GM12878 (cell line): ENCODE results near the gene UBASH3A. TPM values are rescaled to one million over a fixed set of nuclear protein-coding genes. Genes with fewer than 3 reads are reported as not detected.

Experiments
- ATAC-seq: fragments of 200-7000 bp; cut with Tn5 transposase; 3 replicates; pipeline ENCODE4 v1.9.1; 2020; ENCODE audit warnings: mild to moderate bottlenecking, moderate library complexity
- BruUV-seq: library from RNA; stranded (reverse); fragments of 400-500 nt; replicated peaks from 2 replicates; lab custom pipeline; 2021; lab: Mats Ljungman, UMichigan
- CTCF ChIA-PET: fragments of 300-600 bp; sonication (Branson Sonifier 250); formaldehyde crosslinking; extraction: SDS; loops from one replicate; lab custom pipeline; 2021; ENCODE audit warnings: inconsistent platforms; lab: Yijun Ruan, JAX
- POLR2A ChIA-PET: fragments of 350-600 bp; formaldehyde crosslinking; extraction: SDS; loops from one replicate; lab custom pipeline; 2021; ENCODE audit warnings: inconsistent platforms; lab: Charles Lee
- RAD21 ChIA-PET: fragments of 300-600 bp; sonication (Branson Sonifier 250); formaldehyde crosslinking; loops from one replicate; lab custom pipeline; 2023; ENCODE audit warnings: antibody characterized with exemption; ENCODE audit not compliant: unreplicated experiment; lab: Charles Lee
- SMC1A ChIA-PET: fragments of 300-600 bp; sonication (Branson Sonifier 250); formaldehyde crosslinking; loops from one replicate; lab custom pipeline; 2023; ENCODE audit not compliant: unreplicated experiment, uncharacterized antibody; lab: Charles Lee
- DNase-seq: peaks from one replicate; pipeline ENCODE4 v3.0.0-alpha.2; 2011; ENCODE audit warnings: low read depth, low spot score
- FAIRE-seq: peaks from 3 replicates; lab custom pipeline; 2011; peaks lifted over from hg19 to GRCh38; lab: Jason Lieb, UNC
- H2AFZ ChIP-seq: 2 replicates; pipeline ENCODE4 v1.6.0; 2011; ENCODE audit warnings: low read depth, low read length, control low read depth; ENCODE audit not compliant: control insufficient read depth
- H3K27ac ChIP-seq: 2 replicates; pipeline ENCODE4 v1.5.1; 2011; ENCODE audit warnings: control low read depth; ENCODE audit not compliant: control insufficient read depth, insufficient read depth
- H3K27me3 ChIP-seq, 2 experiments: replicated peaks in 1 of 2; 2 replicates each; pipeline versions ENCODE4 v1.6.0 to v1.6.1; 2011; ENCODE audit warnings: low read length in 1 of 2; ENCODE audit not compliant: control insufficient read depth in 2 of 2, insufficient read depth in 2 of 2
- H3K36me3 ChIP-seq, 2 experiments: 2 replicates each; pipeline ENCODE4 v1.5.1; 2011; ENCODE audit warnings: low read length in 1 of 2; ENCODE audit not compliant: control insufficient read depth in 2 of 2, insufficient read depth in 2 of 2
- H3K4me1 ChIP-seq: 2 replicates; pipeline ENCODE4 v1.6.1; 2011; ENCODE audit warnings: mild to moderate bottlenecking, low read length, moderate library complexity, mixed read lengths; ENCODE audit not compliant: control insufficient read depth, insufficient read depth
- H3K4me2 ChIP-seq: 2 replicates; pipeline ENCODE4 v1.6.0; 2011; ENCODE audit warnings: control low read depth; ENCODE audit not compliant: control insufficient read depth, insufficient read depth
- H3K4me3 ChIP-seq: fragments of 200-600 bp; sonication (generic); 2 replicates; pipeline ENCODE4 v1.5.1; 2016
- H3K79me2 ChIP-seq: 2 replicates; pipeline ENCODE4 v1.6.0; 2011; ENCODE audit warnings: low read length; ENCODE audit not compliant: control insufficient read depth, insufficient read depth
- H3K9ac ChIP-seq: 2 replicates; pipeline ENCODE4 v1.8.0; 2011; ENCODE audit warnings: low read length, control low read depth, mixed read lengths; ENCODE audit not compliant: control insufficient read depth, insufficient read depth
- H3K9me3 ChIP-seq: replicated peaks from 3 replicates; pipeline ENCODE4 v1.5.1; 2011; ENCODE audit warnings: mild to moderate bottlenecking, low read length; ENCODE audit not compliant: control insufficient read depth, insufficient read depth
- H4K20me1 ChIP-seq: 2 replicates; pipeline ENCODE4 v1.6.0; 2011; ENCODE audit not compliant: control insufficient read depth, insufficient read depth
- CHD1 ChIP-seq: IDR thresholded peaks from 2 replicates; pipeline ENCODE4 v1.6.1; 2012; ENCODE audit warnings: low read depth, low read length, improper control_type of control experiment
- EGR1 ChIP-seq, 2 experiments: IDR thresholded peaks; 1 replicate in 1 of 2; 2 replicates in 1 of 2; pipeline ENCODE4 v1.6.1; 2011 to 2012; ENCODE audit warnings: low read depth in 2 of 2, low read length in 2 of 2, borderline replicate concordance in 1 of 2, mild to moderate bottlenecking in 1 of 2, moderate library complexity in 1 of 2
- HCFC1 ChIP-seq: fragments of 150-350 bp; IDR thresholded peaks from 2 replicates; pipeline ENCODE4 v1.6.1; 2014; ENCODE audit warnings: low read length
- IRF3 ChIP-seq: fragments of 450-650 bp; IDR thresholded peaks from 2 replicates; pipeline ENCODE4 v1.6.1; 2014; ENCODE audit warnings: mild to moderate bottlenecking
- JUND ChIP-seq: IDR thresholded peaks from 2 replicates; pipeline ENCODE4 v1.6.1; 2012; ENCODE audit warnings: low read depth, mild to moderate bottlenecking, low read length, improper control_type of control experiment, moderate library complexity
- MXI1 ChIP-seq: fragments of 150-350 bp; IDR thresholded peaks from 2 replicates; pipeline ENCODE4 v1.6.1; 2011; ENCODE audit warnings: low read depth, mild to moderate bottlenecking, inconsistent platforms, low read length, improper control_type of control experiment
- MYB ChIP-seq: fragments of 150-350 bp; IDR thresholded peaks from 2 replicates; pipeline ENCODE4 v1.6.1; 2014; ENCODE audit warnings: mild to moderate bottlenecking, low read depth, low read length, borderline replicate concordance
- NFIC ChIP-seq: IDR thresholded peaks from 2 replicates; pipeline ENCODE4 v1.6.1; 2012; ENCODE audit warnings: low read depth, mild to moderate bottlenecking, inconsistent platforms, low read length, moderate library complexity
- NKRF ChIP-seq: fragments of 450-650 bp; conservative IDR thresholded peaks from 2 replicates; pipeline ENCODE4 v1.6.1; 2017; ENCODE audit warnings: mild to moderate bottlenecking, moderate library complexity
- NR2F1 ChIP-seq: fragments of 450-650 bp; conservative IDR thresholded peaks from 2 replicates; pipeline ENCODE4 v1.6.1; 2017; ENCODE audit warnings: mild to moderate bottlenecking
- PAX5 ChIP-seq: IDR thresholded peaks from 2 replicates; pipeline ENCODE4 v1.6.1; 2011; ENCODE audit warnings: low read depth, low read length, borderline replicate concordance
- POLR2A ChIP-seq: IDR thresholded peaks from 2 replicates; pipeline ENCODE4 v1.6.1; 2011; ENCODE audit warnings: low read depth, mild to moderate bottlenecking, low read length
- SIX5 ChIP-seq: IDR thresholded peaks from 2 replicates; pipeline ENCODE4 v1.6.1; 2011; ENCODE audit warnings: mild to moderate bottlenecking, low read depth, low read length, moderate library complexity; ENCODE audit not compliant: severe bottlenecking
- TCF3 ChIP-seq: IDR thresholded peaks from 2 replicates; pipeline ENCODE4 v1.6.1; 2012; ENCODE audit warnings: low read depth, mild to moderate bottlenecking, low read length, borderline replicate concordance; ENCODE audit not compliant: insufficient read depth
- USF1 ChIP-seq: IDR thresholded peaks from 2 replicates; pipeline ENCODE4 v1.6.1; 2011; ENCODE audit warnings: borderline replicate concordance, low read depth, mild to moderate bottlenecking, moderate library complexity, mixed read lengths, low read length; ENCODE audit not compliant: insufficient read depth; ENCODE audit errors: extremely low read length
- ZNF384 ChIP-seq: IDR thresholded peaks from 2 replicates; pipeline ENCODE4 v1.6.1; 2012; ENCODE audit warnings: low read depth, mild to moderate bottlenecking, low read length, improper control_type of control experiment, borderline replicate concordance
- WGBS: methylation state at CpG from one replicate; pipeline ENCODE4 v1.1.6; 2016; ENCODE audit warnings: low lambda C conversion rate; ENCODE audit not compliant: insufficient replicate concordance, insufficient coverage; ENCODE audit errors: missing lambda C conversion rate; 5-methylcytosine and 5-hydroxymethylcytosine counted together
- in situ Hi-C: fragments of 300-500 bp; cut with MboI; formaldehyde crosslinking; loops from 9 replicates; pipeline ENCODE4 v1.14.3; 2018; ENCODE audit warnings: mixed read lengths
- intact Hi-C: fragments of 100-400 bp; cut with micrococcal nuclease; formaldehyde crosslinking; loops from one replicate; pipeline ENCODE4 v1.14.2; 2022; ENCODE audit not compliant: unreplicated experiment
- polyA plus RNA-seq, 11 experiments: library from polyadenylated mRNA; depleted of rRNA in 4 of 11; unstranded in 6 of 11; stranded (reverse) in 5 of 11; fragments of >200 nt; fragmentation: Nextera tagmentation in 4 of 11; fragmentation: Illumina TruSeq in 1 of 11; extraction: Ambion mirVana in 4 of 11; extraction: Trizol in 1 of 11; gene quantifications; 1 replicate in 1 of 11; 2 replicates in 10 of 11; pipeline versions ENCODE4 v1.2.1 to v1.2.3, GENCODE V29; 2011 to 2016; ENCODE audit warnings: inconsistent platforms in 2 of 11, missing spikeins in 2 of 11, low read depth in 1 of 11
- total RNA-seq, 4 experiments: library from RNA; depleted of rRNA in 3 of 4; stranded (reverse); fragments of >200 nt in 3 of 4; fragmentation: Illumina TruSeq in 1 of 4; extraction: Trizol in 1 of 4; gene quantifications; 2 replicates each; pipeline versions ENCODE4 v1.2.1 to v1.2.3, GENCODE V29; 2013 to 2021

UBASH3A gene
- total and polyA plus RNA-seq, 10 of the 15 experiments (the other 5 are each of a cell fraction or from before 2014, with no cell fraction given), result 0.04 to 0.39 (median 0.23) TPM; not detected in 1

GRCh38 chr21:42414928-42415769, 11.4 kb downstream of the UBASH3A start:
- DNase-seq (peak; percentile 97), FAIRE-seq (peak; percentile 54), ATAC-seq (peak; percentile 88)
- SMC1A ChIA-PET, result interaction anchor here (1.5 to 6.1 kb wide), 7 partner anchors 10 to 122 kb away, joined by 3 to 49 read pairs (median 10); partner anchors contain the start of gene UBASH3A
- intact Hi-C loops, result loop anchor here (1.0 kb wide), 3 partner anchors 8 to 25 kb away; no protein-coding TSS in a partner anchor
- no peaks in the 10 kb centered on the region for H3K79me2 ChIP-seq
- RAD21 ChIA-PET, result interaction anchor here (0.9 to 4.2 kb wide), 12 partner anchors 8 to 129 kb away, joined by 3 to 32 read pairs (median 5); partner anchors contain the start of gene UBASH3A
- no peaks in the 10 kb centered on the region for H3K36me3 ChIP-seq
- peak overlapping the region; percentile 55 for H2AFZ ChIP-seq
- POLR2A ChIA-PET, result interaction anchor here (0.6 to 5.4 kb wide), 7 partner anchors 9 to 63 kb away, joined by 3 to 34 read pairs (median 8); partner anchors contain the start of gene UBASH3A
- peak overlapping the region; percentile 95 for H3K27ac ChIP-seq
- peaks cover 8% of the 10 kb centered on the region; the same call in 2 of the 3 replicates for H3K9me3 ChIP-seq
- H3K27me3 ChIP-seq, result no peaks in the 10 kb centered on the region
- peaks cover 47% of the 10 kb centered on the region for H3K4me1 ChIP-seq
- H4K20me1 ChIP-seq, result no peaks in the 10 kb centered on the region
- CTCF ChIA-PET, result interaction anchor here (1.0 to 2.4 kb wide), 6 partner anchors 9 to 123 kb away, joined by 3 to 16 read pairs (median 4); partner anchors contain the start of gene UBASH3A
- 3% methylated on average over 27 of the region's 27 CpGs for WGBS
- H3K9ac ChIP-seq, result peak overlapping the region; percentile 66
- in situ Hi-C loops, result no loop called here
- peak overlapping the region; percentile 78 for H3K4me2 ChIP-seq
- TSS peak; percentile 89 for BruUV-seq
- H3K4me3 ChIP-seq, result 0 out of 2 replicates have a peak overlapping the region, but pooled peaks have one; percentile 13
- 0 out of 2 replicates have a peak, but pooled peaks have one; percentile 8 for TF ChIP-seq ZNF384
- peak; percentile 91 for TF ChIP-seq PAX5
- peak in 1 of 2 experiments; percentile 87; a peak in 2 of 3 replicates for TF ChIP-seq EGR1 (IDR thresholded peaks at IDR 0.05; ENCODE audit: borderline replicate concordance in 1 of 2, low read depth in 2 of 2, low read length in 2 of 2)
- TF ChIP-seq NKRF, result no peak; the same call in 1 of the 2 replicates
- TF ChIP-seq SIX5, result no peak
- TF ChIP-seq NR2F1, result peak; percentile 76
- no peak for TF ChIP-seq IRF3
- TF ChIP-seq JUND, result peak; percentile 83
- TF ChIP-seq CHD1, result peak; percentile 53; the same call in 1 of the 2 replicates
- peak; percentile 63; the same call in 1 of the 2 replicates for TF ChIP-seq POLR2A
- peak; percentile 25; the same call in 1 of the 2 replicates for TF ChIP-seq MYB
- TF ChIP-seq USF1, result no peak
- no peak for TF ChIP-seq NFIC
- peak; percentile 79 for TF ChIP-seq MXI1
- TF ChIP-seq HCFC1, result no peak
- TF ChIP-seq TCF3, result peak; percentile 59; the same call in 1 of the 2 replicates
